ENCODE results near the gene RAX2. TPM values are rescaled to one million over a fixed set of nuclear protein-coding genes. Genes with fewer than 3 reads are reported as not detected.

RAX2 gene
- polyA plus RNA-seq, 1 of the 3 experiments (the other 2 are of a cell fraction), result not detected

DNA sequence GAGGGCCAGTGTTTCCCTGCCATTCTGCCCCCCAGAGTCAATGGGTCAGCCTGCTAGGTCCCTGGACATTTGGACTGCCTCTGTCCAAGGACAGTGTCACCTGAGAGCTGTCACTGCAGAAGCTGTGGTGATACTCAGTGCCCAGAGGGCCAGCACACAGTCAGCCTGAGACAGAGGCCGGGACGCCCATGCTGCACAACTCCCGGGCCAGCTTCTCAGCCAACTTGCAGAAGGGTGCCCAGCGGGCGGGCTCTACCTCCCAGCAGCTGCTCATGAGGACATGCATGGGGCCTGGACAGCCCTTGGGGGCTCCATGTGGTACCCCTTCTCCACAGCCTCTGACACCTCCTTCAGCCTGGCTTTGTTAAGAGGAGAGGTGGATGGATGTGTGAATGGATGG lies 3.8 kb upstream of the RAX2 start:
- H3K9me2 ChIP-seq, result no peaks in the 10 kb centered on the region
- no peaks in the 10 kb centered on the region for H3K36me3 ChIP-seq (replicated peaks in 1 of 2; ENCODE audit: control insufficient read depth in 1 of 2, insufficient read depth in 2 of 2, low read length in 1 of 2)
- no peak overlapping the region for H3K27ac ChIP-seq (ENCODE audit: low read depth in 2 of 2, low read length in 1 of 2)
- H3K4me2 ChIP-seq, result no peak overlapping the region
- no peaks in the 10 kb centered on the region for H3K4me1 ChIP-seq (ENCODE audit: control insufficient read depth in 1 of 2, insufficient read depth in 2 of 2, low read depth in 1 of 2, low read length in 1 of 2)
- no peak for DNase-seq
- 69% methylated on average over 3 of the region's 5 CpGs for WGBS (ENCODE audit: low lambda C conversion rate)
- TF ChIP-seq USF2 (IDR thresholded peaks at IDR 0.05; ENCODE audit: borderline replicate concordance, low read depth, low read length), result no peak
- no peak for TF ChIP-seq FOXM1 (IDR thresholded peaks at IDR 0.05; ENCODE audit: low read depth)
- no peak for TF ChIP-seq JUND (IDR thresholded peaks at IDR 0.05)
- H3K9me3 ChIP-seq, result no peaks in the 10 kb centered on the region
- no peak overlapping the region for H3K9ac ChIP-seq
- H3K27me3 ChIP-seq (ENCODE audit: insufficient read depth), result peaks cover 22% of the 10 kb centered on the region
- H2AFZ ChIP-seq (ENCODE audit: low read depth), result no peak overlapping the region
- no peaks in the 10 kb centered on the region for H3K79me2 ChIP-seq (ENCODE audit: insufficient read depth)
- ChIA-PET POLR2A (no interaction called here), CTCF (interaction anchor here (0.8 kb wide), 1 partner anchor 54 kb away, joined by 3 read pairs; no protein-coding TSS in a partner anchor)
- H3F3A ChIP-seq (replicated peaks; ENCODE audit: insufficient read depth), result no peaks in the 10 kb centered on the region
- no peaks in the 10 kb centered on the region for H4K20me1 ChIP-seq (ENCODE audit: insufficient read depth)
- H3K4me3 ChIP-seq (ENCODE audit: low read depth in 2 of 2, low read length in 1 of 2), result no peak overlapping the region

GRCh38 chr19:3775374-3775711 lies 3.3 kb upstream of the RAX2 start:
- no peak overlapping the region for H3K4me3 ChIP-seq (ENCODE audit: low read depth in 2 of 2, low read length in 1 of 2)
- no peak for DNase-seq
- H3K27me3 ChIP-seq (ENCODE audit: insufficient read depth), result peaks cover 22% of the 10 kb centered on the region
- H3F3A ChIP-seq (replicated peaks; ENCODE audit: insufficient read depth), result no peaks in the 10 kb centered on the region
- no peak overlapping the region for H3K9ac ChIP-seq
- no peak overlapping the region for H3K4me2 ChIP-seq
- no peak overlapping the region for H2AFZ ChIP-seq (ENCODE audit: low read depth)
- TF ChIP-seq PBX3 (IDR thresholded peaks at IDR 0.05) (no peak), EP300 (IDR thresholded peaks at IDR 0.05; ENCODE audit: borderline replicate concordance in 1 of 2, low read depth in 1 of 2, low read length in 1 of 2) (no peak), USF1 (IDR thresholded peaks at IDR 0.05; ENCODE audit: borderline replicate concordance, low read depth) (no peak), MEF2A (IDR thresholded peaks at IDR 0.05; ENCODE audit: borderline replicate concordance, low read depth) (no peak)
- TF ChIP-seq, protein P1, sequence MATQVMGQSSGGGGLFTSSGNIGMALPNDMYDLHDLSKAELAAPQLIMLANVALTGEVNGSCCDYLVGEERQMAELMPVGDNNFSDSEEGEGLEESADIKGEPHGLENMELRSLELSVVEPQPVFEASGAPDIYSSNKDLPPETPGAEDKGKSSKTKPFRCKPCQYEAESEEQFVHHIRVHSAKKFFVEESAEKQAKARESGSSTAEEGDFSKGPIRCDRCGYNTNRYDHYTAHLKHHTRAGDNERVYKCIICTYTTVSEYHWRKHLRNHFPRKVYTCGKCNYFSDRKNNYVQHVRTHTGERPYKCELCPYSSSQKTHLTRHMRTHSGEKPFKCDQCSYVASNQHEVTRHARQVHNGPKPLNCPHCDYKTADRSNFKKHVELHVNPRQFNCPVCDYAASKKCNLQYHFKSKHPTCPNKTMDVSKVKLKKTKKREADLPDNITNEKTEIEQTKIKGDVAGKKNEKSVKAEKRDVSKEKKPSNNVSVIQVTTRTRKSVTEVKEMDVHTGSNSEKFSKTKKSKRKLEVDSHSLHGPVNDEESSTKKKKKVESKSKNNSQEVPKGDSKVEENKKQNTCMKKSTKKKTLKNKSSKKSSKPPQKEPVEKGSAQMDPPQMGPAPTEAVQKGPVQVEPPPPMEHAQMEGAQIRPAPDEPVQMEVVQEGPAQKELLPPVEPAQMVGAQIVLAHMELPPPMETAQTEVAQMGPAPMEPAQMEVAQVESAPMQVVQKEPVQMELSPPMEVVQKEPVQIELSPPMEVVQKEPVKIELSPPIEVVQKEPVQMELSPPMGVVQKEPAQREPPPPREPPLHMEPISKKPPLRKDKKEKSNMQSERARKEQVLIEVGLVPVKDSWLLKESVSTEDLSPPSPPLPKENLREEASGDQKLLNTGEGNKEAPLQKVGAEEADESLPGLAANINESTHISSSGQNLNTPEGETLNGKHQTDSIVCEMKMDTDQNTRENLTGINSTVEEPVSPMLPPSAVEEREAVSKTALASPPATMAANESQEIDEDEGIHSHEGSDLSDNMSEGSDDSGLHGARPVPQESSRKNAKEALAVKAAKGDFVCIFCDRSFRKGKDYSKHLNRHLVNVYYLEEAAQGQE (IDR thresholded peaks at IDR 0.05; ENCODE audit: low read depth, low read length), result no peak
- ChIA-PET CTCF (interaction anchor here (0.8 kb wide), 1 partner anchor 53 kb away, joined by 3 read pairs; no protein-coding TSS in a partner anchor), POLR2A (no interaction called here)
- WGBS (ENCODE audit: low lambda C conversion rate), result no CpG with 5 or more reads among the region's 2 CpGs
- no peaks in the 10 kb centered on the region for H3K9me2 ChIP-seq
- H3K36me3 ChIP-seq (replicated peaks in 1 of 2; ENCODE audit: control insufficient read depth in 1 of 2, insufficient read depth in 2 of 2, low read length in 1 of 2), result no peaks in the 10 kb centered on the region
- no peaks in the 10 kb centered on the region for H3K79me2 ChIP-seq (ENCODE audit: insufficient read depth)
- no peaks in the 10 kb centered on the region for H3K4me1 ChIP-seq (ENCODE audit: control insufficient read depth in 1 of 2, insufficient read depth in 2 of 2, low read depth in 1 of 2, low read length in 1 of 2)
- H3K27ac ChIP-seq (ENCODE audit: low read depth in 2 of 2, low read length in 1 of 2), result no peak overlapping the region
- no peaks in the 10 kb centered on the region for H3K9me3 ChIP-seq
- H4K20me1 ChIP-seq (ENCODE audit: insufficient read depth), result no peaks in the 10 kb centered on the region
